IPS DF 19.7 (cell line): ENCODE data around the gene MYL9.

ENCODE experiments used
- DNase-seq: peaks from one replicate; pipeline ENCODE4 v3.0.0-alpha.2; 2013; ENCODE audit warnings: low read depth, low spot score

MYL9 gene

DNA sequence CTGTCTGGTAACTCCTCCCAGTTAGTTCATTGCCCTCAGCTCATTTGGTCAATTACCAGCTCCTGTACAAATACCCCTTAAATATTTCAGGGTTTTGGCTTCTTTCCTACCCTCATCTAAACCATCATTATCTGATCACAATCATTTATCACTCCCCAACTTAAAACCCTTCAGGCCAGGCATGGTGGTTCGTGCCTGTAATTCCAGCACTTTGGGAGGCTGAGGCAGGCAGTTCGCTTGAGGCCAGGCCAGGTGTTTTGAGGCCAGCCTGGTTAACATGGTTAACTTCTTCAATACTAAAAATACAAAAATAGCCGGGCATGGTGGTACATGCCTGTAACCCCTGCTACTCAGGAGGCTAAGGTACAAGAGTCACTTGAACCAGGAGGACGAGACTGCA is 41.5 kb downstream of the MYL9 start:
- no peak for DNase-seq

DNA sequence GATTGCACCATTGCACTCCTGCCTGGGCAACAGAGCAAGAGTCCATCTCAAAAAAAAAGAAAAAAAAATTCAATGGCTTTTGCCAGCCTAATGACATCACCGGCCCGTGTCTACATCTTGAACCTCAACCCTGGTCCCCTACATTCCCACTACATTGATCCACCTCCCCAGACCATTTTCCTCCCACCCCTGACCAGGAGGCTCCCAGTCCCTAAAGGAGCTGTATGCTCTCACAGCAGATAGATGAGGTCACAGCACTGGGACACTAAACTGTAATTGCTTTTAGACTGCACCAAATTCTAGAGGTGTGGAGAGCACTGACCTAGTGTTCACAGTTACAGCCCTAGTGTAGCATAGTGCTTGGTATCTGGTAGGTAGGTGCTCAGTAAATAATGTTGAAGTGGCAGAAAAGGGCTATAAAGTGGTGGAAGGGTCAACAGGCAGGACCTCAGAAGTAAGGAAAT is 42.7 kb downstream of the MYL9 start:
- DNase-seq = no peak

DNA sequence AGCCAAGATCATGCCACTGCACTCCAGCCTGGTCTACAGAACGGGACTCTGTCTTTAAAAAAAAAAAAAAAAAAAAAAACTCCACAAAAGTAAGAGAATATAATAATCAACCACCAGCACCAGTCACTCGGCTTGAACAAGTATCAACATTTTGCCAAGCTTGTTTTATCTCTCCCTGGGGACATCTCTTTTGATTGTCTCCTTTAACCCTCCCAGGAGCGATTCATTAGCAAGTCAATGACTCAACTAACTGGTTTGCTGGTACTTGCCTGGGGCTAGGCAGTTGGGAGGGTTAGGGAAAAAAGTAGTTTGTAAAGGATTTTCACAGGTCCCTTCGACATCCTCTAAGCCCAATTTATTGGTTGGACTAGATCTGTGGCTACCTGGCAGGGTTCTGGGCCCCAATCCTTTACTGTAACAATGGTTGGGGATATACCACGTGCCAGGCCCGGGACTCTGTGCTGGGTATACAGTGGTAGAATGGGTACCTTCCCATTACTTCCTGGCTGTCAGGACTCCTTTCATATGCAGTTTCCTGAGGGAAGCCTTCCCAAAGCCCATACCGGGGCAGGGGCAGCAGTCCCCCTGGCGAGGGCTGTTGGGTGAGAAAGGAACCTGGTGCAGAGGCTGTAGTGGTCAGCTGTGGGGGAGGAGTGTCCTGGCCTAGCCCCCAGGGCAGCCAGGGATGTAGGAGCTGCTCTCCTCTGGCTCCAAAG is 44.2 kb downstream of the MYL9 start:
- DNase-seq = peak; percentile 90

DNA sequence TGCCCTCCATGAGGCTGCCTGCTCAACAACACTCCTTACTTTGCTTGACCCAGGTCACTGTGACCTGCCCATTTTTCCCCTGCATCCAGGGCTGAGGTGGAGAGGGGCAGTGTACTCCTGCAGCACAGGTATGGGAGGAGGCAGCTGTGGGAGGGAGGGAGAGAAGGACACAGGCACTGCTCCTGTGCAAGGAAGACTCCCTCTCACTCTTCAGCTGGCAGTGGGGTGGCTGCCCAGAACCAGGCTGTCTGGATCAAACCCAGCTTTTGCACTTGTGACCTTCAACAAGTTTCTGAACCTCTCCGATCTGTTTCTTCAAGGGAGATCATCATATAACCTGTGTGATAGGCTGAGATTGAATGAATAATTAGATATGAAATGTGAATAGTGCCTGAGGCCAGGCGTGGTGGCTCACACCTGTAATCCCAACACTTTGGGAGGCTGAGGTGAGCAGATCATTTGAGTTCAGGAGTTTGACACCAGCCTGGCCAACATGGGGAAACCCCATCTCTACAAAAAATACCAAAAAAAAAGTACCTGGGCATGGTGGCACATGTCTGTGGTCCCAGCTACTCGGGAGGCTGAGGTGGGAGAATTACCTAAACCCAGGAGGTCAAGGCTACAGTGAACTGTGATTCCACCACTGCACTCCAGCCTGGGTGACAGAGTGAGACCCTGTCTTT is 46.2 kb downstream of the MYL9 start:
- no peak for DNase-seq

DNA sequence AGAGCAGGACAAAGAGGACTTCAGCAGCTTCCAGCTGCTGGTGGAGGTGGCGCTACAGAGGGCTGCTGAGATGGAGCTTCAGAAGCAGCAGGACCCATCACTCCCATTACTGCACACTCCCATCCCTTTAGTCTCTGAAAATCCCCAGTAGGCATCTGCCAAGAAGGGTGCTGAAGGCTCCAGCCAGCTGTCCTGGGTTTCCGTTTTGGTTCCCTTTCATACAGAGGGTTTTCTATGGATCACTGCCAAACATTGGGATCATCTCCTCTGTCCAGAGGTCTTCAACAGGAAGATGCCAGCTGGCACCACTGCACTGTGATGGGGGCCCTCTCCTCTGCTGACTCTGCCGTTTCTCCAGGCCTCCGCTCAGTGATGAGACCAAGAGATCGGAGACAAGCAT is 50.0 kb downstream of the MYL9 start:
- no peak for DNase-seq

DNA sequence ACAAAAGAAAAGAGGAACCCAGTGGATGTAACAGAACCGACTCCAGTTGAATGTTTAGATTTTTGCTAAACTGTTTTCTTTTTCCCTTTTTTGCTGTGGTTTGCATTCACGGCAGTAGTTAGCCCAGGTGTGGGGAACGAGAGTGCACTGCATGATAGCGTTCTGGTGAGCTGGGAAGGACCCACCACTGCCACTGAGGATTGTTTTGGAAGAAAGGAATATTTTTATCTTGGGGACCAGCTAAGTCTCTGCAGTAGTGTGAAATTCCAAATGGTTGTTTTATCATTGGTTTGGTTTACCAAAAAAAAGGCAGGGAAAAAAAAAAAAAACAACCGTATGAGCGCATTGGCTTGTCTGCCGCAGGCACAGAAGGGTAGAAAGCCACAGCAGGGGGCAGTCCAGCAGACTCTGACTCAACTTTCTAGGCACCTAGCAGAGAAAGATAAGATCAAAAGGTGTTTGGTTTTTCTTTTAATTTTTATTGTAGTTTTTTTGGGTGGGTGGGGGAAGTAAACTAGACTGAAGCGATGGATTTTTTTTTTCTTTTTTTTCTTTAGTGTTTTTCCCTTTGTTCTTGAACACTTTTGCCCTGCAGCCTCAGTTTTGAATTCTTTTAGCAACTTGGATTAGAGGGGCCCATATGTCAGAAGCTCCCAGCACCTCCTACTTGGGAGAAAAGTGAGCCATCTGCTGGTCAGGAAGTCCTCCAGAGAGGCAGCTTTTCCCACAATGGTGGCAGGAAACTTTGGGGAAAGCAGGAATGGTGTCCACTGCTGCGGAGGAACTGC is 50.7 kb downstream of the MYL9 start:
- no peak for DNase-seq

DNA sequence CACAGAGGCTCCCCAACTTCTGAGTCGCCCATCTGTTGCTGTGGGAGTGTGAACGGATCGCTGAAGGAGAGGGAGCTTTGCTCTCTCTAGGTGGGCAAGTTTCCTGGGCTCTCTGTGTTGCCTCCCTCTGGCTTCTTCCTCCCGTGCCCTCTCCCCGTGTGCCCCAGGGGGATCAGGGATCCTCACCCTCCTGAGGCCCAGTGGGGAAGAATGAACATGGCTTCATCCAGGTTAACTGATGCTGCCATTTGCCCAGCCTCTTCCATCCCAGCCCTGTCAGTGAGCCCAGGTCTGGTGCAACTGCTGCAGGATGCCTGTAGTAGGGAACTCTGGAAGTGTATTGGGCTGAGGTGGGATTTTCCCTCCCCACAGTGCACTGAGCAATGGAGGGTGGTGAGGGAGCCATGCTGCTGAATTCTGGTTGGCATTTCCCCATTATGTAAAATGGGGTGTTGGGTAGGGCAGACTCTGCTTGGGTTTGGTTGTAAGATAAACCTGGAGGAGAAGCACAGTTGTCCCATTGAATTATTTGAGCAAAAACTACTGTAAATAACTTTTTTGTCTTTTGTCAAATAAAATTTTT is 52.1 kb downstream of the MYL9 start:
- DNase-seq = no peak

DNA sequence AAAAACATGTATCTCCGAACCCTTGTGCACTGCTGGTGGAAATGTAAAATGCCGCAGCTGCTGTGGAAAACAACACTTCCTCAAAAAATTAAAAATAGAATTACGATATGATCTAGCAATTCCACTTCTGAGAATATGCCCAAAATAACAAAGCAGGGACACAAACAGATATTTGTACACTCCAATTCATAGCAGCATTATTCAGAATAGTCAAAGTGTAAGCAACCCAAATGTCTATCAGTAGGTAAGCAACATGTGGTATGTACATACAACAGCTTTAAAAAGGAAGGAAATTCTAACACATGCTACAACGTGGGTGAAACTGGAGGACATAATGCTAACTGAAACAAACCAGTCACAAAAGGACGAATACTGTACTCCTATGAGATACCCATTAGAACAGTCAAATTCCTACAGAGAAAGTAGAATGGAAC is 58.6 kb downstream of the MYL9 start:
- DNase-seq = no peak
